ENCODE results near the gene C1orf226.
A peak's percentile ranks its signal among the peaks of the same experiment; 100 is the strongest.

The C1orf226 gene

DNA sequence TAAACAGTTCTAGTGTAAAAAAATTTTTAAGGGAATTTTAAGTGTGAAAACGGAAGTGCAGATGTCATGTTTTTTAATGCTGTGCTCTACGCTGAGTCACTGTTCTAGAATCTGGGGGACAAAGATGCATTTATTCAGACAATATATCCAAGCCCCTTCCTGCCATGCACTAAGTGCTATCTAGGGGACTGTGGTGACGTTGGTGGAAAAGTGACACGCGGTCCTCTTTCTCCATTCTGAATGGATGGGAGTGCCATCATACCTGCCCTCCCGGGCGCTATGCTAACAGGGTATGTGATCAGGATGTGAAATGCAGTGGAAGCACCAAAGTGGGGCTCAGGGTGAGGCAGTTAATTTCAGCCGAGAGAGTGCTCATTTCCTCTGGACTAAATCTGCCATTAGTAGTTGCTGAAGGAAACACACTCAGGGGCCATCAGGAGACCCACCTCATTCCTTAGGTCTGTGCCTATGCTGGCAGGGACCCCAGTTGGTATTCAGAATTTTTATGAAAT, 6.6 kb downstream of the C1orf226 start:
- DNase-seq (ENCODE audit: extremely low read depth, low read depth), result no peak
- TF ChIP-seq CTCF (IDR thresholded peaks at IDR 0.05; ENCODE audit: low read depth, low read length), result no peak

- no peak for DNase-seq (ENCODE audit: extremely low read depth, low read depth)
Observed at GRCh38 chr1:162388615-162389014, 7.1 kb downstream of the C1orf226 start.

GRCh38 chr1:162389021-162389818, 7.7 kb downstream of the C1orf226 start:
- peak; percentile 7 for DNase-seq (ENCODE audit: extremely low read depth, low read depth)
- no peak for TF ChIP-seq CTCF (IDR thresholded peaks at IDR 0.05; ENCODE audit: low read depth, low read length)

More at GRCh38 chr1:162388615-162389014, 7.1 kb downstream of the C1orf226 start:
- no peak for TF ChIP-seq CTCF (IDR thresholded peaks at IDR 0.05; ENCODE audit: low read depth, low read length)

DNA sequence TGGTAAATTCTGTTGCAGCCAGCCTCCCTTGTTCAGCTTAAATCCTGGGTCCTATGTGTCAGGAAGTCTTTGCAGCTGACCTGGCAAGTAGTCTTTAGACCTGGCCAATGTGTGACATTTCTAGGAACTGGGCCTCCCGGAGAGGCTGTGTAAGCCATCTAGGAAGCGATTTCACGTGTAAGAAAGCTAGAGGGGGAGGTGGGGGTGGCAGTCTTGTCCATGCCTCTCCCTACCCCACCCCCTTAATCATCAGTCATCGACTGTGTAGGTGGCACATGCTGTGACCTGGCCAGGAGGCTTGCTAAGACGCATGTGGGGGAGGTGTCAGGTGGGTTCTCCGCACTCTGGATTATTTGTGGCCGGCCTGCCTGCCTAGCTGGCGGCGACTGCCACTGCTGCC, 8.4 kb downstream of the C1orf226 start:
- DNase-seq (ENCODE audit: extremely low read depth, low read depth), result no peak
- no peak for TF ChIP-seq CTCF (IDR thresholded peaks at IDR 0.05; ENCODE audit: low read depth, low read length)

DNA sequence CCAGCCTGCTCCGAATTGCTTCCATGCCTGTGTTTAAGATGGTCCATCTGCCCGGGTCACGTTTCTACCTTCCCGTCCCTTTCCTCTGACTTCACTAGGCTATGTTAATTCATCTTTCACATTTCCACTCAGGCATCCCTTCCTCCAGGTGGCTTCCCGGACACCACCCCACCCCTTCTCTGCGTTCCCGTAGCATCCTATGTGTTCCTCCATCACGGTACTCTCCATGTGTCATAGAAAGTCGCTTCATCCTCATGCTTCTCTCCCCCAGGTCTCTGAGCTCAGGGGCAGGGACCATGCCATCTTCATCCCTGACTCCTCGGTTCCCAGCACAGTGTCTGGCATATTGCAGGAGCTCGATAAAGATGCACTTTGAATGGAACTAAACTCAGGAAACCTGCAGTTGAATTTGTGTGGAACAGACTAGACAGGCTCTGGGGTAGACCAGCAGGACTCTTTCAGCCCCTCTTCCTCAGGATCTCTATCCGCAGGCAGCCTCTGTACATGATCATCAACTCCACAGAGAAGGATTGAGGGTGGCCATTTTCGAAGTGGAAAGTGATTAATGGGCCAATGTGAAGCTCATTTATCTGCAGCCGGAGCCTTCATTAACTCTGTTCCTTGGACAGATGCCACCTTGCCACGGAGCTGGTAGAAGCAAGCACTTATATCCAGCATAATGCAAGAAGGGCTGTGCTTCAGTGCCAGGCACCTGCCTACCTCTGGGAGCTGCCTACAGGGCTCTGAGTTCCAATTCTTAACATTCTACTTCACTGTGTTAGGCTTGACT, 9.1 kb downstream of the C1orf226 start:
- no peak for DNase-seq (ENCODE audit: extremely low read depth, low read depth)
- no peak for TF ChIP-seq CTCF (IDR thresholded peaks at IDR 0.05; ENCODE audit: low read depth, low read length)

GRCh38 chr1:162391790-162392563, 10.4 kb downstream of the C1orf226 start:
- peak; percentile 24 for DNase-seq (ENCODE audit: extremely low read depth, low read depth)
- peak; percentile 84 for TF ChIP-seq CTCF (IDR thresholded peaks at IDR 0.05; ENCODE audit: low read depth, low read length)

Data from AG09319 (cell line).